Central memory CD4-positive, alpha-beta T cell (primary cell): ENCODE results near the gene HOXA7.

Experiments used
- DNase-seq: peaks from one replicate; pipeline ENCODE4 v3.0.0; 2022
- total RNA-seq, 3 experiments: gene quantifications; one replicate each; lab custom pipeline; 2026; lab: John Stamatoyannopoulos, UW

Gene HOXA7
- total RNA-seq, result 0 to 0.04 (median 0) reads per million in 3 experiments

DNA sequence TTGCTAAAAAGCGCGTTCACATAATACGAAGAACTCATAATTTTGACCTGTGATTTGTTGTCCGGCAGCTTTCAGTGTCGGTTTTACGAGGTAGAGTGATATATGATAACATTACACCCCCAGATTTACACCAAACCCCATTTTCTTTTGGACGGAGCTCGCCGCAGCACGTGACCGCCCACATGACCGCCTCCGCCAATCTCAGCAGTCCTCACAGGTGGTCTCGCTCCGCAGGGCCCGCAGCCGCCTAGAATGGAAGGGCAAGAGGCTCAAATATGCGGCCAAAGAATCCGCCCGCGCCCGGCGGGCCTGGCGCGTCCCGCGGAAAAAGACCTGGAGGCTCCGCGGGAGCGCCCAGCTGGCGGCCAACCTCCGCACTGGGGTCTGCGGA is at the start of gene HOXA7:
Gene HOXA7 (minus strand): TSS at position 168 of the 391 bp plus-strand sequence. CDS start 130 bp downstream, at position 38.
- DNase-seq, result no peak

DNA sequence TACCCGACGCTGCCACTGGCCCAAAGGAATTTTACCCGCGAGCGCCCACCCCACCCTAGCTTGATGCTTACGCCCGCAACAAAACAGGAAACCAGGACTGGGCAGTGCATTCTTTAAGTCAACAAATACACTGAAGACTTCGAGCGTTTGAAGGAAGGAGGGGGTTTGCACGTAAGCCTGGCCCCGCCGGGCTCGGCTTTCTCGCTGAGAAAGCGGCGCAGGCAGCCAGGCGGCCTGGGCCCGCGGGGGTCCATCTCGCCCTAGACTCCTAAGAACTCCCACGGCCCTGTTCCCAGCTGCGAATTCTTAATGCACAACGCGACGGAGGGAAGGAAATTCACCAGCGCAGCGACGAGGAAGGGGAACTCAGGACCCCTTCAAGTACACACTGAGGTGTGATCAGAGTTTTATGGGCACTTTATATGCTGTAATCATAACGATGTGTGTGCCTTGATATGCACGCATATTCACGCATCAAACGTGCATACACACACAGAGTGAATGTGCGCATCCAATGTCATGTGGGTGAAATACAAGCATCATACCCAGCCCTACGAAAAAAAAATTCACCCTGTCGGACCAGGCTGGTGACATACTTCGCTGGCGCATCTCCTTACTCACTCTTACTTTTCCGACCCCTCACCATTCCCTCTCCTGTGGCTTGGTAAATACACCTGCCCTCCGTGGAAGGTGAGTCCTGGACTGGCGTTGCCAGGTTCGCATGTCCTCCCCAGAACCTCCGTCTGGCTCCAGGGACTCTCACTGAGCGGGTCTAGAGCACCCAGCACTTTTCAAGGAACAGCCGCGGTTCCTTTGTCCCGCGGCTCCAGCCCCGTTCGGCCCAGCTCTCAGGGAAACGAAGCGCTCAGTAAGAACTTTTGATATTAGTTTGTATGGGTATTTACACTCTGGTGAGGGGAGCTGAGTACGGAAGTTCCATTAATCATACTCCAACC is 49.1 kb upstream of the HOXA7 start:
- DNase-seq, result no peak

DNA sequence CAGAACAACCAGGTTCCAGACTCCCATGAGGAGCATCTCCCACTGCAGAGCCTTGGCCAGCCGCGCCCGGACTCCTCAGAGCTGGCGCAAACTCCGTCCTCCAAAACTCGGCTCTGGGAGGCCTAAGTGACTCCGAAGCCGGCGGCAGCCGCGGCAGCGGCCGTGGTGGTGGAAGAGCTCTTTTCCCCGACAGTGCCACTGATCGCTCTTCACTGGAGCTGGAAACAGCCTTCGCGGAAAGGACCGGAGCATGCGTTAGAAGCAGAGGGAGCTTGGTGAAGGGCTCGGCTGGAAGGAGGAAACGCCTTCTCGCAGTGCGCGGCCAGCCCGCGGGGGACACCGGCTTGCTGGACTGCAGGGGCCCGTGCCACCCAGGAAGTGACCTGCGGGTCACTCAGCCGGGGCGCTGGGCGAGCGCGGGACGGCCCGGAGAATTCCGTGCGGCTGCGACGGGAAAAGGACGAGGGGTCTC is 48.4 kb upstream of the HOXA7 start:
- no peak for DNase-seq

DNA sequence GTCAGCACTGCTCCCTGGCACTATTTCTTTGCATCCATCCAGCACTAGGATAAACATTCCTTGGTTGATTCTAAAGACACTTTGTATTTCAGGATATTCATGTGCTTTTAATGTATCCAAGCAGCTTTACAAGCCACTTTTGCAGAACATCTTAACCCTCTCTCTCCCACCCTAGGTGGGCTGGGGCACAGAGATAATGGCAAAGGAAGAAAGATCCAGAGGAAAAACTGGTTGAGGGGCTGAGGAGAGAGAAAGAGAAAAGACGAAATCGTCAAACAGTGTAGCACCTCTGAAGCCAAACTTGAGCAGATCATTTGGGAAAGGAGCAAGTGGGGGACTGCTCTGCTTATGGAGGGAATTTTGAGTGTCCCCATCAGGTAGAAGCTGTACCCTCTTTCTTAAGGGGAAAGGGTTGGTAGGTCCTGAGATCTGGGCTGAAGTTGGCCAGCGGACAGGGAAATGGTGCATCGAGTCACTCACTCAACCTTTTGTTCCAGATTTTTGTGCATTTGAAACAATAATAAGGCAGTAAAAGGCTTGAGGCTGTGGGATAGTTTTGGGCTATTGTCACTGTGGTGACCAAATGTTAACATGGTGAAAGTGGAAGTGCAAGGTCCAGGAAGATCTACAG is 47.6 kb upstream of the HOXA7 start:
- no peak for DNase-seq

DNA sequence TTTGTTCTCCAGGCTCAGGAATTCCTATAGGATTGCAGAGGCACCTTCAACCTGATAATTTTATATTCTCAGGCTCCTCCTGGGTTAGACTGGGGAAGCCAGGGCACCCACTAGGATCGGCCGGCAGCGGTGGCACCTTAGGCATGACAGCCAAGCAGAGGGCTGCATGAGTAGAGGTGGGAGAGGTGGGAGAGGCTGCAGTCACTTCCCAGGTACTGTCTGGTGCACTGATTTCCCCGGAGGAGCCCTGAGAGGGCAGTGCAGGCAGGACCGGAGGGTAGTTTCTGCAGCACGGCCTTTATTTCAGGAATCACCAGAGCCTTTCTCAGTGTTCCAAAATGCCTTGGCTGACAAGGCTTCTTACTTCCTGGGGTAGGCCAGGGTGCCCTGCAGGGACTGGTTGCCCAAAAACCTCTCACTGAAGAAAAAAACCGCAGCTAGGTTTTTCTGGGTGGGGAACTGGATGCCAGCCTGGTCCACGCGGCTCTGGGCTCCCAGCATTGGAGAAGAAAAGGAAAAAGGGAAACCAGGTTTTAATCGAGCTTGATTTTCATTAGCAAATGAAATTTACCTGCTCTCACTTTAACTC is 47.0 kb upstream of the HOXA7 start:
- DNase-seq, result no peak

DNA sequence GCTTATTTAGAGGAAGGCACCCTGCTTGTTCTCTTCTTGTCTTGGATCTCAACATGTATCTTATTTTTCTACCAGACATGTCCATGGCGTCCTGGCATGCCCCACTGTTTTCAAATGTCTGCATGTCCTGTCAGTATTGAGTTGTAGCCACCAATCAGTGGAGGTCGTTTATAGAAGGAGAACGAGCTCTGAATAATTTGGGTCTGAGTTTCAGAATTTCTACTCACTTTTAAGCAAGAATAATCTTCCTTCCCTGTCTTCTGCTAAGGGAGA is 46.3 kb upstream of the HOXA7 start:
- no peak for DNase-seq

DNA sequence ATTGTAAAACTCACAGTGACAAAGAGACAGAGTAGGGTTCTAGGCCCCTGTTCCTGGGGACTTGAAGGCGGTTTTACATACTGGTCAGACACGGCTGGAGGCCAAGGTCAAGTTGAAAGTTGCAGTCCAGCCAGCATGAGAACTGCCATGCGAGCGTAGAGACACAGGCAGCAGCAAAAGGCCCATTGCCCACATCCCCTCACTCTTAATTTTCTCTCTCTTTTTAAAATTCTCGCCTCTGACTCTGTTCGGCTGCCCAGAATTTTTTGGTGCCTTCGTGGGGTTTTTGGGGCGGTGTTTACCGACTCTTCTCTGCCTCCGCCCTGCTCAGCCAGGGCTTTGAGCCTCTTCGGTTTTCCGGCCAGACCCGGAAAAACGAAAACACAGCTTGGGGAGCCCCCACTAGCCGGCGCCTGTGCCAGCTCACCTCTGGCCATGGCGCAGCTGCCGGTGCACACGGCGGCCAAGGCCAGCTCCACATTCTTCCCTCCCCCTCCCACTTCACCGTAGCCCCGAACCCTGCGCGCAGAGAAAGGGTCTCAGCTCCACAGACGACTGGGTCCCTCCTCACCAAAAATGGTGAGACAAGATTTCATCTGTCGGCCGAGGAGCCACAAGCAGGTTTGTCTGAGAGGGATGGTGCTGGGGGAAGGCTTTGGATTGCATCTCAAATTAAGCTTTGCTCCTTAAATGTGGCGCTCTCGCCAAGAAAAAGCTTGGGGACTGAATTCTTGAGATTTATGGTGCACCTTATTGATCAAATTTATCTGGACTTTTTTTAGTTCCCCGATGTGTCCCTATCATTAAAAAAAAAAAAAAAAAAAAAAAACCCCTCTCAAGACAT is 45.8 kb upstream of the HOXA7 start:
- DNase-seq, result no peak

DNA sequence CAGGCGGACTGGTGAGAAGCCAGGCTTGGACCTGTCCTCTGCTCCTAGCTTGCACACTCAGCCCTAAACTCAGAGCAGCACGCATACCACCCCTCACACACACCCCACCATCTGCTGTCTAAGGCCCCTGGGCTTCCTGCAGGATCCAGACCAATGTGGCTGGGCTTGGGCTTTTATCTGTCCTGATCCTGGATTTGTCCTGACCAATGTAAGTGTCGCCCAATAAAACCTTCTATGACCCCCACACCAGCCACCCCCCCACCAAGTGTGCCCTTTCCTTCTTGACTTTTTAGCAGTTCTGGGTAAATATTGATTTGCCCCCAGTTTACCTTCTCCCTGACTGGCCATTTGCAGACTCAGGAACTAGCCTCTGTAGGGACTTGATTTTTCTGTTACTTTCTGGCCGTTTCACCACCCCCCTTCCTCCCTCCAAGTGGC is 45.1 kb upstream of the HOXA7 start:
- DNase-seq, result no peak

DNA sequence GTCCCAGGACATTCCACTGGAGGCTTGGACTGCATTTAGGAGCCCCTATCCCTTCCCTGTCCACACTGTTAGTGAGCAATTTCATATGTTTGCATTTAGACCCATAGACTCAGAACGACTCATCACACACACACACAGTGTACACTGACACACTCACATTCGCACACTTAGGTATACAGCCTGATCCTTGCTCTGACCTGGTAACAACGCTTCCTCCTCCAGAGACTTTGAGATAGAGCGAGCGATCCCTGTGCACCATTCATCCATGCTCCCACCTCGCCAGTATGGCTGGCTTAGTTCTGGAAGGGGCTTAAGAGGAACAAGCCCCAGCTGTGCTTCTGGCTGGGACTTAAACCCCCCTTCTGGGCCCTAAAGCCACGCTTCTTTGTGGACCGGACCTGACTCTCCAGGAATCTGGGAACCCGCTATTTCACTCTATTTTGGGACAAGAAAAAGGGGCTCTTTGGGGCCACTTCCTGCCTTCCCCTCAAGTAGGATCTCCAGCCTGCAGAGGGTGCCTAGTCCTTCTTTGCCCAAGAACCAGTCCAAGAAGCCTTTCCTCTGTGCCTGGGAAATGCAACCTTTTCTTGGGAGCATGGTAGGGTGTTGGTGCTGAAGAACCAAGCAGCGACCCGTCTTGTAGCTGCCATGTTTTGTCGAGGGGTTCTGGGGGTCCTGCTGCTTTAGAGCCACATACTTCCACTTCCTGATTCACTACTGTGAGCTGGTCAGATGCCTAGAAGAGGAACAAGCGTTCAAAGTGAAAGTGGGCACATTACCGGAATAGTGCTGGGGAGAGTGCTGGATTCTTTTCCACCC is 44.5 kb upstream of the HOXA7 start:
- no peak for DNase-seq

DNA sequence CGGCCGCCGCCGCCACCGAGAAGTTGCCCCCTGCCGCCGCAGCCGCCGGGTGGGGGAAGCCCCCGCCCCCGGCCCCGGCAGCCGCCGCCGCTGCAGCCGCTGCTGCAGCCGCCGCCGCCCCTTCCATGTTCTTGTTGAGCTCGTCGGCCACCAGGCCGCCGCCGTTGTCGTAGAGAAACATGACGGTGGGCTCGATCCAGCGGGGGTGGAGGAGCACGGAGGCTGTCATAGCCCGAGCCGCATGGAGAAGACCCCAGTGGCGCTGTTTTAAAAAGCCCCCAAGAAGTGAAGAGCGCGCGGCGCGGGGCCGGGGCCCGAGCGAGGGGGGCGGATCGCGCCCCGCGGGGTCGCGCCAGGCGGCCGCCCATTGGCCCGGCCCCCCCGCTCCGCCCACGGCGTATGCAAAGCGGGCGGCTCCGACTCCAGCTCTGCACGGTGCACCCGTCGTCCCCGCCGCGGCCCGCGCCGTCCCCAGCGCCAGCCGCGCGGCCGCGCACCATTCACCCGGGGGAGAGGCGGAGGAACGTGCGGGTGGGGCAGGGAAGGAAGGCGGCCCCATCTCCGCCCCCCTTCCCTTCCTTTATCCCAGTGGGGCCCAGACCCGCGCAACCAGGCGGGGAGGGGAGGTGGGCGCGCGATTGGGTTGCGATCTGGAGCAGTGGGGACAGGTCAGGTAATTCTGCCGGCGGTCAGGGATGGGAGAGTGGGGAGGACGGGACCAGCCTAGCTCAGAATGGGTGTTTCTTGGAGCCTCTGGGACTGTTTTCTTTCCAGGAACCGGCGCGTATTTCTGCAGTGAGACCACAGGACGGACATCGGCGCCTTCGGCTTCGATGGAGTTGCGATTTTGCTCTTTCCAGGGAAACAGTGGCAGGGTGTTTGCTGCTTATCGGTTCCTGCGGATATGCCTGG is 43.6 kb upstream of the HOXA7 start, which contains the start of gene HOXA13:
Gene HOXA13 (minus strand): TSS at position 243 of the 912 bp plus-strand sequence. CDS start 14 bp downstream, at position 229.
- DNase-seq, result no peak

DNA sequence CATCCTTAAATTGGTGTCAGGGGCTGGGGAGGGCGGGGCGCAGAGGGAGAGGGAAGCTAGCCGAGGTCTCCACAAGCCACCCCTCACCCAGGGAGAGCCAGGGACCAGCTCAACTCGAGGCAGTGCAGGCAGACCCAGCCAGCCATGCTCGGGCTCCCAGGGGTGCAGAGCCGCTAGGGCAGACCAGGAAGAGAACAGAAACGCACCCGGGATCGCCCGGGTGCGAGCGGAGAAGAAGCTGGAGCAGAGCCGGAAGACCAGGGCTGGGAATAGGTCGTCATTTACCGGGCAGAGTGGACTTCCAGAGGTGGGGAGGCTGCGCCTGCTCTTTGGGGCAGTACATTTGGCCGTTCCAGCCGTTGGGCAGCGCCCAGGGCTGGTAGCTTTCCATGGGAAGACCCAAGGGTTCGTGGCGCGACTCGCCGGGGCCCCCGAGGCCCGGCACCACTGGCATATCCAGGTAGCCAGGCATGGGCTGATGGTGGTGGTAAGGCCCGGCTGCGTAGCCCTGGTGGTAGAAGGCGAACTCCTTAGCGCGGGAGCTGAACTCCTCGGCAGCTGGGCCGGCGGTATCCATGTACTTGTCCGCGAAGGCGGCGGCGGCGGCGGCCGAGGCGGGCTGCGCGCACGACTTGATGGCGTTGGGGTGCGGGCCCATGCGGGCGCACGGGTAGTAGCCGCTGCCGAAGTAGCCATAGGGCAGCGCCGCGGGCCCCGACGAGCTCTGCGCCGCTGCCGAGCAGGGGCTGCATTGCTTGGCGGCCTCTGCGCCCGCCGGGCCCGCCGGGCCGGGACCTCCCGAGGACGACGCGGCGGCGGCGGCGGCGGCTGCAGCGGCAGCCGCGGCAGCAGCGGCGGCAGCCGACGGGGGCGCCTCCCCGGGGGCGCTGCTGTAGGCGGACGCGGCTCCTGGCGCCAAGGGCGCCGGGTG is 42.7 kb upstream of the HOXA7 start:
- DNase-seq, result no peak

DNA sequence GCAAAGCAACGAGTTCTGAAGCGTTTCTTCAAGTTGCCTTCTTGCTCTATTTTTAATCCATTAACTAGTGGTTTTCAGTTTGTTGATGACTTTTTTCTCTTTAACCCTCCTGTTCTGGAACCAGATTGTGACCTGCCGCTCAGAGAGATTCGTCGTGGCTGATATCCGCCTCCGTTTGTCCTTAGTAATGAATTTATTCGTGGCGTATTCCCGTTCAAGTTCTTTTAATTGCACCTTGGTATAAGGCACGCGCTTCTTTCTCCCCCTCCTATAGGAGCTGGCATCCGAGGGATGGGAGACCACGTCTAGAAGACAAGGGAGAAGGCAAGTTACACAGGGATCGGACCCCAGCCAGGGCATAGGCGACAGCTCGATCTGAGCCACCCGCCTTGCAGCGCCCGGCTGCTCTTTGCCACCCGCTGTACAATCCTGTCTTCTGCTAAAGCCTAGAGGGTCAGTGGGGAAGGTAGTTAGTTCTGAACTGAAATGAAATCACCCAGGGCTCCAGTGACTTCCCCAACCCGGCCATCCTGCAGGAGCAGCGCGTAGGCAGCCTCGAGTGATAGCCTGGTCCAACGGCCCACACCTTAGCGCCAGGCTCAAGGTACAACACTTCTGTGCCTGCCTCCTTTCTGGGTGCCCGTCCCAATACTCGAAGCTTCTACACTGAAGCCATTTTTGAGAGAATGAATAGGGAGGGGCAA is 41.8 kb upstream of the HOXA7 start:
- DNase-seq, result no peak

DNA sequence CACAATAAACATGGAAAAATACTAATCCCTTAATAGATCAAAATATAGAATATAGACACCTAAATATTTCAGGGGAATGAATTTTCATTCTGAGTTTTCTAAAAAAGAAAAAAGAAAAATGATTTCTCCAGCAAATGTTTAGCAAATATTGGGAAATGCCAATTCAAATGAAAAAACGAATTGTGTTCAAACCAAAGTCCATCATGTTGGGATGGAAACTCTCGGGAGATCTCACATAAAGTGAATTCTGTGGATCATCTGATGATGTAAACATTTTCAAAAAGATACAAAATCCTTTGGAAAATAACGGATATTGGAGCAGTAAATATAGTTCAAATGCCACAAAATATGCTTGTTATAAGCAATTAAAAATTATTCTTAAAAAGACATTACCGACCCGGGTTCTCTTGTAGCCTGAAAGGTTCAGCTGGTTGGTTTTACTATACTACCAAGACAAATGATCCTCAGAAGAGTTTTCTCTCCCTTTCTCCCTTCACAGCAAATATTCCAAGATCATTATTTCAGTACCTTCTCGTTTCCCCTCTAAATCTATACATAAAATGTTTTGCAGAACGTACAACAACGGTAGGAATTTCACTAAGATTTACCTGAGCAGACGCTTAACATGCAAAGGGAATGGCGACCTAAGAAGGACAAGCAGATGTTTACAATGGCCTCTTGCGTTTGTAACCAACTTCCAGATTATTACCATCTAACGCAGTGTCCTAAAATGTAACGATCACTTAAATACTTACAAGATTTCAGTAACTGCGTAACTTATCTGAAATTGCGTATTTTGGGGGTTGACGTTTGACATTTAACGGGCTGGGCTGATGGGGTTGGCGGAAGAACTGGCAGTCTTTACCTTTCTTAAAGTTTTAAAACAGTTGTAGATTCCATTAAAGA is 40.9 kb upstream of the HOXA7 start:
- no peak for DNase-seq

DNA sequence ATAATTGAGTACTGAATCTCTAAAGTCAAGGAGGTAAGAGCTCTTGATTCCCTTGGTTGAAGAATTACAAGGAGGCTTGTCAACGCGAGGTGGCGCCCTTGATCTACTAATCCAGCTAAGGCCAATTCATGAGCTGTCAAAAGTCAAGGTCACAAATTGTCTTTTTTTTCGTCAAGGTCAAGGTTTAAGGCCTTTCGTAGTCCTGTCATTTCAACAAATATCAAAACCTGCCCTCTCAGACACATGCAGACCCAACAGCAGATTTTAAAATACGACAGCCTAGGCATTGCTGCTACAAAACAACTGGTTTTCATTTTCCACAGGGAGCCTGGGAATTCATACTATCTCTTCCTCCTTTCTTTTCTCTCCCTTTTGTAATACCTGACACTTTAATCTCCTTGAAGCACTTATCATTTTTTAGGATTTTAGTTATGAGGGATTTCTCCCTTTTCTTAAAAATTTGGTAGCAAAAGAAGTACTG is 39.9 kb upstream of the HOXA7 start:
- DNase-seq, result peak; percentile 67

DNA sequence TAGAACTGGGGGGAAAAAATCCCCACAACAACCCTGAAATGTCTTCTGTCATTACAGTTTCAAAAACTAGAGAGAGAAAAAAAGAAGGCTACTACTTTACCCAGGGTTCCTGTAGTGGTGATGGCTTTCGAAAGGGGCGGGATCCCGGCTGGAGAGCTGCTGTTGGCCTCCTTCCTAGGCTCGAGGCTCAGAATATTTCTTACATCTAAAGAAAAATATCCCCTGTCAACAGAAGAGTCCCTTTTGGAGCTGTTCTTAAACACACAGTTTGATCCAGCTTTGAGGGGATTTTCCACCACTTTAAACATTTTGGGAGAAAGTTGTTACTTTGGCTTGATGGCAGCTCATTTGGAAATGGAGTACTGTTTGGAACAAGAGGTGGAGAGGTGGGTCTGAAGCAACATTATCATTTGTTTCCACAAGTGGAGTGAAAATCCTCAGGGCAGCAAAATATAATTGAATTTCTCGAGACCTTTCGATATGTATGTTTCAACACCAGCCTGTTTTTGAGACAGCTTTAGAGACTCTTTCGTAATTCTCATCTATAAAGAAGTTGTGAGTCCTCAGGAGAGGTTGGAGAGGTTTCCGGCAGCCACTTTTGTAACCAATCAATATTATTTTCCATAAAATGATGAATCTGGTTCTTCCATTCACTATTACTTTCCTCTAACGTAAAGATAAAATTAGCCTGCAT is 38.4 kb upstream of the HOXA7 start:
- DNase-seq, result no peak

DNA sequence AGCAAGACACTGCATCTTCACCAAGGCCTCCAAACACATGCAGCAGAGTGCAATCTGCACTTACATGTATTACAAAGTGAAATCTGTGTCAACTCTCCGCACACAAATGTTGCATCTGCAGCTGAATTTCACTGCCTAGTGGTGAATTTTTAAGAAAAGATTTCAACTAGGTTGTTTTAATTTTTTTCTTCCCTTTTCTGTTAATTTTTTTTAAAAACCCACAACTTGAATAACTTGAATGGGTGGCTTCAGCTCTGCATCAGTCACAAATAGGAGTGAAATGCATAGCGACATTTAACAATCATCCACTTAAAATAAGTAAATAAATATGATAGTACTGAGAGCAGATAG is 37.5 kb upstream of the HOXA7 start:
- no peak for DNase-seq
